Measurements from ENCODE around the gene RHOT2. TPM values are rescaled to one million over a fixed set of nuclear protein-coding genes. Genes with fewer than 3 reads are reported as not detected.

RHOT2 gene
- total RNA-seq, 1 experiment from 2014 or later: 38.5 TPM

DNA sequence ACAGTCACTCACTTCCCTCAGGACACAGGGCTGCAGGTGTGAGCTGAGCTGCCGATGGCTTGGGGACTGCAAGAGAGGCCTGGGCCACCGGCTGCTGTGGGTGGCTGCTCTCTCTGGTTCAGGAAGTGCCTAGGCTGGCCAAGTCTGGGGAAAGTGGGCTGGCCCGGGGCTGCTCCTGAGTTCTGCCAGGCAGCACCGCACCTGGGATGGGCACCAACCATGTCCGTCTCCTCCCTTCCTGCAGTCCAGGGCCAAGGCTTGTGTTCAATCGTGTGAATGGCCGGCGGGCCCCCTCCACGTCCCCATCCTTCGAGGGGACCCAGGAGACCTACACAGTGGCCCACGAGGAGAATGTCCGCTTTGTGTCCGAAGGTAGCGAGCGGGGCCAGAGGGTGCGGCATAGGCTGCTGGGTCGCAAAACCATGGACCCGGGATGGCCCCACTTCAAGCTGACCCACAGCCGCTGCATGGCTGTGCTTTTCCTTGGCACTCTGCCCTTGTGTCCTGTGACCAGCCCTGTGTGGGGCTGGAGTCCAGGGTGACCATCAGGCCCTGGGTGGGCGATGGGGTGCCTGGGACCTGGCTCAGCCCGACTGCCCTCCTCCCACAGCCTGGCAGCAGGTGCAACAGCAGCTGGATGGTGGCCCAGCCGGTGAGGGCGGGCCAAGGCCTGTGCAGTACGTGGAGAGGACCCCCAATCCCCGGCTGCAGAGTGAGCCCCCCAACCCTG, 20.6 kb upstream of the RHOT2 start:
- no peak for DNase-seq (ENCODE audit: low read depth)

DNA sequence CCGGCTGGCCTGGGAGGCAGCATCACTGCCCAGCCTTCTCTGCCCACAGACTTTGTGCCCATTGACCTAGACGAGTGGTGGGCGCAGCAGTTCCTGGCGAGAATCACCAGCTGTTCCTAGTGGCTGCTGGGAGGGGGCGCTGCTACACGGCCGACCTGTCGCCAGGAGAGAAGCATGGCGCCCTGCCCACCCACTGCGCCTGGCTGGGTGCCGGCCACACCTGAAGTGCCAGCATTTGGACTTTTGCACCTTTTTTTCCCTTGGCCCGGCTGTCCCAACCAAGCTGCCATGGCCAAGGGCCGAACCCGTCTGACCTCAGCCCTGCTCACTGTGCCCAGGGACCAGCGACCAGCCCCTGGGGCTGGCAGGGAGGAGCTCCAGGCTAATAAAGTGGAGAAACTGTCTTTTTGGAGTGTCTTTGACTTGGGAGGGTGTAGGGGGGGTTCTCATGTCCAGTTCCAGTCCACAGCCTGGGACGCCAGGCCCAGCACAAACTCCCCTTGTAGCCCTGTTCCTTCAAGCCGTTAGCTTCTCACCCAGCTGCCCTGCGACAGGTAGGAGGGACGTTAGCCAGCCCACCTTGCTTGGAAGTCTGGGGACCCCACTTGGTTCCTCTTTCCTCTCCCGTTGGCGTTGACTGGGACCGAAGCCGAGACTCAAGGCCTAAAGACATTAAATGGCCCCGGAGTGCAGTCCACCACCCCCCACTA, 19.7 kb upstream of the RHOT2 start:
- DNase-seq (ENCODE audit: low read depth): no peak

DNA sequence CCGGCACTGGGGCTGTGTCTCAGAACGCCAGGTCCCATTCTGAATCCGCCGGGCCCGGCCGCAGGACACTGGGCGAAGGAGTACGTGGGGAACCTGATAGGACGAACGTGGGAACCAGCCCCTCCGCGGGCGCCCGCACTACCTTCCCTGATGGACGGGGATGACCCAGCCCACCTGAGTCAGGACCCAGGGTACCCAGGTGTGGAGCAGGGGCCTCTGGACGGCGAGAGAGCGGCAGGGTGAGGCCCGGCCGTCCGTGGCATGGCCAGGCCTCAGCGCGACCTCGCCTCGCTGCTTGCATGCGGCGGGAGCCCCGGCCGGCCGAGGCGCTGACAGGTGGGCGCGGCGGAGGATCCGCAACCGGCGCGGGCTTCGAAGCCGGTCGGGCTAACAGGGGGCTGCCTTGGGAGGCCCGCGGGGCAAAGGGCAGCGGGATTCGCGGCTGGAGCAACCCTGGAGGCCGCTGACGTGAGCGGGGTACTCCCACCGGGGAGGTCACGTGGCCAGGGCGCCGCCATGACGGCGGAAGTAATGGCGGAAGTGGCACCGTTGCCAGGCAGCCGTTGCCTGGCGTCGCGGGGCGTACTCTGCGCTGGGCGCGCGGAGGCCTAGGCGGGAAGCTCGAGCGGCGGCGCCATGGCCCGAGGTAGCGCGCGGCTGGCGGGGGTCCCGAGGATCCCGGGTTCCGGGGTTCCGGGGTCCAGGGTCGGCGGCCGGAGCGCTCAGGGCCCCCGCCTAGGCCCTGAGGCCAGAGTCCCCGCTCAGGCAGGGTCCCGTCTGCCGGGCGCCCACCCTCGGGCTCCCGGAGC, 18.9 kb upstream of the RHOT2 start, which contains the start of gene WDR90:
Gene WDR90, plus strand, starts transcription at position 585 of the 809 bp plus-strand sequence. Its CDS starts 52 bp downstream, at position 637.
- peak; percentile 90 for DNase-seq (ENCODE audit: low read depth)

DNA sequence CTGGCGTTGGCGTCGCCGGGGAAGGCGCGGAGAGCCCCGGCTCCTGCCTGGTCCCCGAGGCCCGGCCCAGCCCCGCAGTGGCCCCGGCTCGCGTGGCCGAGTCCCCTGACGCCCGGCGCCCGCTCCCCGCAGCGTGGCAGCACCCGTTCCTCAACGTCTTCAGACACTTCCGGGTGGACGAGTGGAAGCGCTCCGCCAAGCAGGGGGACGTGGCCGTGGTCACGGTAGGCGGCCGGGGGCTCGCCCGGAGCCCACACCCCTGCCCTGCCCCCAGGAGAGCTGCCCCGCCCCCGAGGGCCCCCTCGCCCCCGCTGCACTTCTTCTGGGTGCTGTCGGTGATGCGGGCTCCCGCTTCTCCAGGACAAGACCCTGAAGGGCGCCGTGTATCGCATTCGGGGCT, 18.3 kb upstream of the RHOT2 start:
- no peak for DNase-seq (ENCODE audit: low read depth)

DNA sequence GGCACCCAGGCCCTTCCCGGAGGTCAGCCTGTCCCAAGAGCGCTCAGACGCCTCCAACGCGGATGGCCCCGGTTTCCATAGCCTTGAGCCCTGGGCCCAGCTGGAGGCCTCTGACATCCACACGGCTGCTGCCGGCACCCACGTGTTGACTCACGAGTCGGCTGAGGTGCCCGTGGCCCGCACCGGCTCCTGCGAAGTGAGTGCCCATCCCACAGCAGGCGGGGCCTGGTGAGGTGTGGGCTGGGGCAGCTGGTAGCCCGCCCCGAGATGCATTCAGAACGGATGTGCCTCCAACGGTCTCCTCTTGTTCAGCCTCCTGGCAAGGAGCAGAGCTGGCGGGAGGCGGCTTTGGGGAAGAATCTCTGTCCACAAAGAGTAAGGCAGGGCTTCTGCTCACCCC, 16.1 kb upstream of the RHOT2 start:
- no peak for DNase-seq (ENCODE audit: low read depth)

DNA sequence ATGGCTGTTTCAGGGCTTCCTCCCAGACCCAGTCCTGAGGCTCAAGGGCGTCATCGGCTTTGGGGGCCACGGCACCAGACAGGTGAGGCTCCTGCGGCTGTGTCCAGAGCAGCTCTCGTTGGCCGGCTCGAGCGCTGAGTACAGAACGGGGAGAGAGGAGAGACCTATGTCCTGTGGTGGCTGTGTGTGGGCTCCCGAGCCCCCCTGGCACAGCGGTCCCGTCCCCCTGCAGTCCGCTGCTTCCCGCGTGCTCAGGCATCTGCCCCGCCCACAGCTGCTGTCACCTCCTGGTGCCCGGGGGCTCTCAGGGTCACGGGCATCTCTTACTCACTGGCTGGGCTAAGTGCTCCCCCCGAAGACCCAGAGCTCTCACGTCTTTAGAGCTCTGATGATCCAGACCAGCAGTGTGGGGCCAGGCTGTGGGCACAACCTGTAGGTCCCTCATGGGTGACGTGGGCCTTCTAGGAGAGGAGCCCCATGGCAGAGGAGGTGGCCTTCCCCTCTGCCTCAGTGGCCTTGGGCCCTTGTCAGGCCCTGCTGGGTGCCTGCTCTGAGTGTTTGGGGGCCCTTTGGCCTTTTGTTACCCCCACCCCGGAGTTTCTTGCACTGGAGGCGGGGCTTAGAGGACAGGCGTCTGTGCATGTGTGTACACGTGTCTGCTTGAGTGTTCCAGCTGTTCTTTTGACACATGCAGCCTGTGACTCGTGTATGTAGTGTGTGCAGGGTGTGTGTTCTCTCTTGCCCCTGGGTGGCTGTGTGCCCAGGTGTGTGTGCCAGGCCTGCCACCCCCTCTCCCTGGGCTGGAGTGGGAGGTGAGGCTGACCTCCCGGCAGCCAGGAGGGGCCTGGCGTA, 15.3 kb upstream of the RHOT2 start:
- no peak for DNase-seq (ENCODE audit: low read depth)

DNA sequence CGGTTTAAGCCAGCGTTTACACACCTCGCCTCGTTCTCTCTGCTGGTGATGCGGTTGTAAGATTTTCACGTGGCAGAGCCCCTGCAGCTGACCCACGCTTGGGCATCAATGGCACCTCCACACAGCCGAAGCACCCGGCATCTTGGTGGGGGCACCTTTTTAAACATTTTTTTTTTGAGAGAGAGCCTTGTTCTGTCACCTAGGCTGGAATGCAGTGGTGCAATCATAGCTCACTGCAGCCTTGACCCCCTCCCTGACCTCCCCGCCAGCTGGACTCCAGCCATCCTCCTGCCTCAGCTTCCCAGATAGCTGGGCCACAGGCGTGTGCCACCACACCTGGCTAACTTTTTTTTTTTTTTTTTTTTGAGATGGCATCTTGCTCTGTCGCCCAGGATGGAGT, 13.9 kb upstream of the RHOT2 start:
- no peak for DNase-seq (ENCODE audit: low read depth)

DNA sequence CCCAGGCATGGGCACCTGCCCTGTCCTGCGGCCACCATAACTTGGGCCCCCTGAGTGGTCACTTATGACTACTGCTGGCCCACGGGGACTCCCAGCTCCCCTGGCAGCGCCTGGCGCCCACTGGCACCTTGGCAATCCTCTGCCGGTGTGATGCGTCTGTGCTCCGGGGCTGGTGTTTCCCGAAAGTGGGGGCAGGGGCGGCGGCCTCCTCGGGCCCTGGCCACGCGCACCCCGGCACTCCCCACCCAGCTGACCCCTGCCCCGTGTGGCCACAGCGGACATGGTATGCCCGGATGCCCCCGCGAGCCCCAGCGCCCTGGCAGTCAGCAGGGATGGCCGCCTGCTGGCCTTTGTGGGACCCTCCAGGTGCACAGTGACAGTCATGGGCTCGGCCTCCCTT, 10.4 kb upstream of the RHOT2 start:
- no peak for DNase-seq (ENCODE audit: low read depth)

DNA sequence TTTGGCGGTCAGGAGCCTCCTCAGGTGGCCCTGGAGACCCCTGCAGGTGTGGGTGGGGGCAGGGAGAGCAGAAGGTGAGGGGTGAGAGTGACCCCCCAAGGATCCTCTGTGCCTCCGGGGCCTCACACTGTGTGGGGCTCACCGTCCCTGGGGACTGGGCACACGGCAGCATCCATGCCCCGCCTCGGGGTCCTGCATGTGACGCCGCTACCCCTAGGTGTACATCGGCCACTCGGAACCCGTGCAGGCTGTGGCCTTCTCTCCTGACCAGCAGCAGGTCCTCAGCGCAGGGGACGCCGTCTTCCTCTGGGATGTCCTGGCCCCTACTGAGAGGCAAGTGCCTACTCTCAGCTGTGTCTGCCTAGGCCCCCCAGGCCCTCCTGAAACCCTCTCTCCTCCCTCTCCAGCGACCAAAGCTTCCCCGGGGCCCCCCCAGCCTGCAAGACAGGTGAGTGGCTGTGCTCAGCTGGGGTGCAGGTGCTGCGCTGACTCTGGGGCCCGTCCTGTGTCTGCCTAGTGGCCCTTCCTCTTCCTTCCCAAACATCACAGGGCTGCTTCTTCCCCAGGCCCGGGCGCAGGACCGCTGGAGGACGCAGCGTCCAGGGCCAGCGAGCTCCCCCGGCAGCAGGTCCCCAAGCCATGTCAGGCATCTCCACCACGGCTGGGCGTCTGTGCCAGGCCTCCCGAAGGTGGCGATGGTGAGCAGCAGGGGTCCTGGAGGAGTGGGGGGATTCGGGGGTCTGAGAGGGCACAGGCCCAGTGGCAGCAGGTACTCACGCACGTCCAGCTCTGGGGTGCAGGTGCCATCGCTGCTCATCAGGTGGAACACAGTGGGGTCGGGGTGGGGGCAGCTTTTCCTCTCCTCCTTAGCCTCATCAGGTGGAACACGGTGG, 9.0 kb upstream of the RHOT2 start:
- DNase-seq (ENCODE audit: low read depth): no peak

DNA sequence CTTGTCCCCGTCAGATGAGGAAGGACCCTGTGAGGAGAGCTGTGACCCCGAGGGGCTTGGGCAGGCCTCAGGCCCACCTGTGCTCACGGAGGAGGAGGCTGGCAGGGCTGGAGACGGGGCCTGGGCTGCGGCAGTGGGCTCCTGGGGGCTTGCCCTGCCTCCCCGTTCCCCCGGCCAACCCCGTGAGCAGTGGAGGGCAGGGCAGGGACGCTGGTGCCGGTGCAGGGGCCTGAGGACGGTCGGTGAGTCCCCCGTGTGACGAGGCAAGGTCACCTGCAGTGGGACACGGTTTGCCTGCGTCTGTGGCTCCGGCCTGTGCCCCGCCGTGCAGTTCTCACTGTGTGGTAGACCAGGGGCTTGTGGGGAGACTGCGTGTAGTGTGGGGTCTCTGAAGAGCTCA, 8.3 kb upstream of the RHOT2 start:
- DNase-seq (ENCODE audit: low read depth): no peak

DNA sequence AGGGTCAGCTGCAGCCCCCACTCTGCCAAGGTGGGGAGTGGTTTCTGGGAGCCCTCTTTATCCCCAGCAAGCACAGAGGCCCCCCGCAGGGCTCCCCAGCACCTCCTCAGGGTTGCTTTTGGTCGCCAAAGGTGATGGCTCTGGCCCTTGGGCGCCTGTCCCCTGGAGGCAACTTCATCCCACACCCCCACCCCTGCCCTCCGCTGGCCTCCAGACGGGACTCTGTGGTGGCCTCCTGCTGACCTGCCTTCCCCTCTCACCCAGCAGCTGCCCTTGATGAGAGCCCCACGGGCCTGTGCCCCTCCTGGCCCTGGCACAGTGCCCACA, 7.8 kb upstream of the RHOT2 start:
- no peak for DNase-seq (ENCODE audit: low read depth)

DNA sequence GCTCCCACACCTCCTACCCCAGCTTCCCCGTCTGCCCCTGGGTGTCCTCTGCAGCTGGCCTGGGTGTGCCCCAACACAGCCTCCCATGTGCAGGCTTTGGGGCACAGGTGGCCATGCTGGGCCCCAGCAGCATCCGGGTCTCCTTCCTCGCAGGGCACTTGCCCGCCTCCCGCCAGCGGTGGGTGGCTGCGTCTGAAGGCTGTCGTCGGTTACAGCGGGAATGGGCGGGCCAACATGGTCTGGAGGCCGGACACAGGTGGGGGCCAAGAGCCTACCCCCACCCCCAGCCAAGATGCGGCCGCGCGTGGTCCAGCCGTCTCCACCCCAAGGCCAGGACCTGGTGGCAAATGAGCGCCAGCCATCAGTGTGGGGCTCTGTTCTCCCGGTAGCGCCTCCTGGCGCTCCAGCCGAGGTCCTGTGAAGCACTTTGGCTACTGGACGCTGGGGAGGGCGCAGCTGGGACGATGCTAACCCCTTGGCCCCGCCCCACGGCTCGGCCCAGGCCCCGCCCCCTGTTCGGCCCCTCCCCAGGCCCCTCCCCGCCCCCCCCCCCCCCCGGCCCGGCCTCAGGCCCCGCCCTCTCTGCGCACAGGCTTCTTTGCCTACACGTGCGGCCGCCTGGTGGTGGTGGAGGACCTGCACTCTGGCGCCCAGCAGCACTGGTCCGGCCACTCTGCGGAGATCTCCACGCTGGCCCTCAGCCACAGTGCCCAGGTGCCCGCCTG, 7.3 kb upstream of the RHOT2 start:
- no peak for DNase-seq (ENCODE audit: low read depth)

DNA sequence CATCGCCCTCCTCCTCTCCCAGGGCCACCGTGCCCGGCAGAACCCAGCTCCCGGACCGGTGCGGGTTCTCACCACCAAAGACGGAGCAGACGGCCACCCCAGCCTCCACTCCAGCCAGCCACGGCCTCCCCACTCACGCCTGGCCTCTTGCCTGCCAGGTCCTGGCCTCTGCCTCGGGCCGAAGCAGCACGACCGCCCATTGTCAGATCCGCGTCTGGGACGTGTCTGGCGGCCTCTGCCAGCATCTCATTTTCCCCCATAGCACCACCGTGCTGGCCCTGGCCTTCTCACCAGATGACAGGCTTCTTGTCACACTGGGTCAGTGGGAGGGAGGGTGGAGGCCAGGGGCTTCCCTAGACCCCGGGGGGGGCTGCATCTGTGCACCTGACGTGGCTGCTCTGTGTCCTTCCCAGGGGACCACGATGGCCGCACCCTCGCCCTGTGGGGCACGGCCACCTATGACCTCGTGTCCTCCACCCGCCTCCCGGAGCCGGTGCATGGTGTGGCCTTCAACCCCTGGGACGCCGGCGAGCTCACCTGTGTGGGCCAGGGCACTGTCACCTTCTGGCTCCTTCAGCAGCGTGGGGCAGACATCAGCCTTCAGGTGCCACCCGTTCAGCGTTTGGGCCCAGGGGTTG, 6.6 kb upstream of the RHOT2 start:
- DNase-seq (ENCODE audit: low read depth): no peak

DNA sequence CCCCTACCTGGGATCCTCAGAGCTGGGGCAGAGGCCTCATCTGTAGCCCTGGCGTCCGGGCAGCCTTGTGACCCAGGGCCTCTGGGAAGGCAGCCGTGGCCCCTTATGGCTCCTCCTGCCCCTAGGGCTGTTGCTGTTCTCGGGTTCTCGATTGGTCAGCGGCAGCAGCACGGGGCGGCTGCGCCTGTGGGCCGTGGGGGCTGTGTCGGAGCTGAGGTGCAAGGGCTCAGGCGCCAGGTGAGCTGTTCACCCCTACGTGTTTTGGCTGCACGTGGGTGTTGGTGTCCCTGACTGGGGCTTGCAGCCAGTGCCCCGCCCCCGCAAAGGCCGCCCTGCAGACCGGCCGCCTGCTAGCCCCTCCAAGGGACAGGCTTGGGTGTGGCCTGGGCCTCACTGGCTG, 5.8 kb upstream of the RHOT2 start:
- DNase-seq (ENCODE audit: low read depth): no peak

DNA sequence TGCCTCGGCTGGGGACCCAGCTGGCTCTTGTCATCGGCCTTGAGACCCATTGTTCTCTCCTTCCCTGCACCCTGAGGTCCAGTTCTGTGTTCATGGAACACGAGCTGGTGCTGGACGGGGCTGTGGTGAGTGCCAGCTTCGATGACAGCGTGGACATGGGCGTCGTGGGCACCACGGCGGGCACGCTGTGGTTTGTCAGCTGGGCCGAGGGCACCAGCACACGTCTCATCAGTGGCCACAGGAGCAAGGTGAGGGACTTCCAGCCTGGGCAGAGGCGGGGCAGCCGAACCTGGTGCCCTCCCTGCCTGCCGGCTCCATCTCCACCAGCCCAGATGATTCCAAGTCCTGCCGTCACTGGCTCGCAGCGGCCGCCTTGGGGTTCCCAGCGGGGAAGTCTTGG, 5.3 kb upstream of the RHOT2 start:
- DNase-seq (ENCODE audit: low read depth): no peak

DNA sequence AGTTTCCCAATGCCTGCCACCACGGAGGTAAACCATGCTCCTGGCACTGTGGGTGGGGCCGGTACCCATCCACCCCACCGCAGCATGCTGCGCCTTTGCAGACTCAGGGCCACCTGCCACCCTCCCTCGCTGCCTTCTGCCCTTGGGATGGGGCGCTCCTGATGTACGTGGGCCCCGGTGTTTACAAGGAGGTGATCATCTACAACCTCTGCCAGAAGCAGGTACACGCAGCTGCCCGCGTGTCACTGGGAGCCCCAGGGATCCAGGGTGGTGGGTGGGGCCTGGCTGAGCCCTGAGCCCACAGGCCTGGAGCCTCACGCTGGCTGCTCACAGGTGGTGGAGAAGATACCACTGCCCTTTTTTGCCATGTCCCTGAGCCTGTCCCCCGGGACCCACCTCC, 1.4 kb upstream of the RHOT2 start:
- DNase-seq (ENCODE audit: low read depth): no peak

DNA sequence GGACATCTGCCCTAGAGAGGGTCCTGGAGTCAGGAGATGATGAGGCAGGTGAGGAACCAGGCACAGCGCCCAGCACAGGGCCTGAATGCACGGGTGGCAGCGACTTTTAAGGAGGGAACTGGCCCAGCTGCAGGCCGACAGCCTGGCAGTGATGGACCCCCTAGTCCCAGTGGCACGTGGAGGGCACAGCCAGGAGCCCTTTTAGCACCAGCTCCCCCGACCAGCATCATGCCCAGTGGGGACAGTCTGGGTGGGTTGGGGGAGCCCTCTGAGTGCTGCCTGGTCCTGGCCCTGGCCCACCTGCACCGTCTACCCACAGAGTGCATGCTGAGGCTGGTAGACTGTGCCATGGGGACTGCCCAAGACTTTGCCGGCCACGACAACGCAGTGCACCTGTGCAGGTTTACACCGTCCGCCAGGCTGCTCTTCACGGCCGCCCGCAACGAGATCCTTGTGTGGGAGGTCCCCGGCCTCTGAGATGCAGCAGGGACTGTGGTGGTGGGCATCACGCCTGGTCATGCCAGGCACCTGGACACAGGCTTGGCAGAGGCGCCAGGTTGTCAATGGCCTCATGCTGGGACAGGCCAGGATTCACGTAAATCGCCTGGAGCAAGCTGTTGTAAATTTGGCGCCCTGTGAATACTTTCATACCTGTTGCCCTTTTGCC, 686 bp upstream of the RHOT2 start:
- no peak for DNase-seq (ENCODE audit: low read depth)

DNA sequence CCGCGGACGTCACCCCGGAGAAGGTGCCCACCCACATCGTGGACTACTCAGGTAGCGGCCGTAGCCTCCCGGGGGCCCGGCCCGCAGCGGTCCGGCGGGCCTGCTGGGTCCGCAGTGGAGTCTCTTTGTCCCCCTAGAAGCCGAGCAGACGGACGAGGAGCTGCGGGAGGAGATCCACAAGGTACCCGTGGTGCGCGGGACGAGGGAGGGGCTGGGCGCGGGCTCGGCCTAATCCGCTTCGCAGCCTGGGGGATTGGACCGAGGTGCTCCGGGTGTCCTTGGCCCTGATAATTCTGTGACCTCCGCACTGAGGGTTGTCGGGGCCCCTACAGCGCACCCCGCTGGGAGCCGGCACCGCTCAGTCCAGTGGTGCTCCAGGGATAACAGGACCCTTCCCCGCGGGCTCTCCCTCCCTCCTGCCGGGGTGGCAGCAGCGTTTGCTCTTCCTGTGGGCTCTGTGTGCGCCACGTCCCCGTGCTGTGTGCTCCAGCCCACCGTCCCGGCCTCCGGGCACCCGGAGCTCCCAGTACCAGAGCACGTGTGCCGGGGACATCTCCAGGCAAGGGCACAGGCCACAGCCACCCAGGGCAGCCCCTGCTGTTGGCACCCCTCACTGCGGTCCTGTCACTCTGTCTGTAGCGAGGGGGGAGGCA, 713 bp downstream of the RHOT2 start:
- no peak for DNase-seq (ENCODE audit: low read depth)

DNA sequence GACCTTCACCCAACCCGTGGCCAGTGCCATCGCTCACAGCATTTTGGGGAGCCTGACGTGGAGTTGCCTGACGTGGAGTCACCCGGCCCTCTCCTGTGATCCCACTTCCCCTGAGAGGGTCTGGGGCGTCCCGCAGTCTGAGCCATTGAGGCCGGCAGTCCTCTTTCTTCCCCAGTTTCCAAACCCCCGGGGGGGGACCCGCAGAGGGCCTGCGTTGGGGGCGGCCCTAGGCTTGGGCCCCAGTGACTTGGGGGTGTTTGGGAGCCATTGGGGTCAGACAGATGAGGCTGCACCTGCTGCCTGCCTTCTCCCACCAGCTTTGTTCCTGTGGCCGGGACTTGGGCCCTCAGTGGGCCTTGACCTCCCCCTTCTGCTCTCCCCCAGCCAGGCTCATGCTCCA, 1.7 kb downstream of the RHOT2 start:
- DNase-seq (ENCODE audit: low read depth): no peak

Measured in M059J (cell line).